GM12864 (cell line): ENCODE results near the gene LCE3E.

Experiments
- DNase-seq: peaks from one replicate; pipeline ENCODE4 v3.0.0-alpha.2; 2011; ENCODE audit warnings: low read depth
- H3K4me3 ChIP-seq: 2 replicates; pipeline ENCODE4 v1.5.1; 2011; ENCODE audit warnings: mild to moderate bottlenecking, low read depth, low read length, control low read depth
- CTCF ChIP-seq: IDR thresholded peaks from 2 replicates; pipeline ENCODE4 v1.5.1; 2011; ENCODE audit warnings: low read depth, mild to moderate bottlenecking, moderate library complexity, low read length, control low read depth, inconsistent platforms; ENCODE audit errors: missing control alignments

Gene LCE3E

DNA sequence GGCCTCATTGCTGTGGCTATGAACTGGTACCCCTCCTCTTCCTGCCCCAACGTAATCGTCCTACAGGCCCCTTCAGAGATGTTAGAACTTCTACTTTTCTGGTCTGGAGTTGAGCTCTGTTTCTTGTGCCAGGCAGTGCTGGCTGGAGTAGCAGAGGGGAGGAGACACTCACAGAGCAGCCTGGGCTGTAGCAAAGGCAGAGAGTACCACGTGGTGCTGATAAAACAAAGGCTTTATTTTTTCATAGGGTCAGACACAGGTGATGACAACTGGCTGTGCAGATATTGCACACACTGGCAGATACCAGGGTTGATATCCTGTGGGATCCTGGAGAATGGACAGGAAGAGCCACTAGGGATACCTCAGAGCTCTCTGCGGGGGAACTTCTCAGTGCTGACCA lies 29.1 kb downstream of the LCE3E start:
- H3K4me3 ChIP-seq, result no peak overlapping the region
- TF ChIP-seq CTCF, result no peak
- DNase-seq, result no peak

GRCh38 chr1:152535774-152536173 lies 30.8 kb downstream of the LCE3E start:
- no peak for DNase-seq
- no peak for TF ChIP-seq CTCF

DNA sequence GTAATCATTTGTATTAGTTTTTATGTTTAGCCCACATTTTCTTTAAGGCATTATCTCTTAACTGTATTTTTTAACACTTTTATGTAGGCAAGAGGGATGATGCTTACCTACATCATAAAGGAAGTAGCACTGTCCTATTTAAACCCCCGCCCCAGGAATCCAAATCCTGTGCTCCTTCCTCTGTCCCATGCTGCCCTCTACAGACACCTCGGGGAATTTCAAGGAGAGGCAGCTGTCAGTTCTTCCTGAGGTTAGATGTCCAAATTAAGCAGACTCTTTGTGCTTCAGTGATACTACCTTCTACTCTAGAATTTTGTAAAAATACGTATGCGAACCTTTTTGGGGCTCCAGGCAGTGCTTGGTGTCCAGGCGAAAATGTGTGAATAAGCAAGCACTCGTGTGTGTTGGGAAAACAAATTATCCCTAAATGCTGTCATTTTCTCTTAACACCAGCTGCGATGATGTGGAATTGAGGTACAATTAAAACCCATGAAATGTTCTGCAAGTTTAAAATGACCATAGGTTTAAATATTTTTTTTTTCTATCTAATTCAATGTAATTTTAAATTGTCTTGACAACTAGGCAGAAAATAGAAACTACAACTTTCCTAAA lies 33.1 kb downstream of the LCE3E start:
- TF ChIP-seq CTCF, result peak; percentile 79
- DNase-seq, result no peak
- H3K4me3 ChIP-seq, result no peak overlapping the region

More at GRCh38 chr1:152535774-152536173, 30.8 kb downstream of the LCE3E start:
- no peak overlapping the region for H3K4me3 ChIP-seq

DNA sequence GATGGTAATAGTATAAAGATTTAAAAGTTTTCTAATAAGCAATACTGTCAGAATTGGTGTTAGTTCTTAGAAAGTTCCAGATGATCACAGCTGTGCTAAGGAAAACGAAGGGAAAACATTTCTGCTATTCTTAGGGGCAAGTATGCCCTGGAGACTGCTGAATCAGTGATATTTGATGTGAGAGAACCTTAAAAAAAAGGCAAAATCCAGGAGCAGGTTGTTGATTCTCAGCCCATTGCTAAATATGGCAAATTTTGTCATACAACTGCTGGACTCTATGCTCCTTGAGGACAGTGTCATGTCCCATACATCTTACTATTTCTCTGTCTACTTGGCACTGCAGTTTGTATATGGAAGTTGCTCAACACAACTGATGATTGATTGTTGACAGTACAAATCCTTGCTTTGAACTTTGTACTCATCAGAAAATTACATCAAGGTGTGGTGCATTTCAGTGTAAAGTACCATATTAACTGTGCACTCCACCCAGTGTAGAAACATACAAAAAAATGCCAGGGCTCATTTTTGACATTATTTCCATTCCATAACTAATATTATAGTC lies 41.4 kb downstream of the LCE3E start:
- DNase-seq, result no peak
- H3K4me3 ChIP-seq, result no peak overlapping the region
- no peak for TF ChIP-seq CTCF

DNA sequence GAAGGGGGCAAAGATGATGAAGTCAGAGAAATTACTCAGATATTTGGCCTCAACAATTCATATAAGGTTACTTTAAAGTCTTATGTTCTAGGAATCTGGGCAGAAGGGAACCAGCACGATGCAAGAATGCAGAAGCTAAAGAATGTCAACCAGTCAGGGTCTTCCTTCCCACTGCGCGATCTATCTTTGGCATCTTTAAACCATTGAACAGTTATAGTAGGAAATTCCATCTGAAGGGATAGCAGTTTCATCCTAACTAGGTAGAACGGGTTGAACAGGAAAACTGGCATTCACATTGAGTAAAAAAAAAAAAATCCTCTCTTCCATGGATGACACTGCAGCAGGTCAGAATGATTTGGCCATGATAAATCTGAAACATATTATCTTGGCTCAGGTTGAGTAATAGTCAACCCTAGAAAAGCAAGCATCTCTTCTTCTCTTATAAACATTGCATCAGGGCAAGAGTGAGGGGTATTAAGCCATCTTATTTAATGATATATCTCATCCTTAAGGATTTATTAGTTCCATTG lies 46.0 kb downstream of the LCE3E start:
- no peak for DNase-seq
- TF ChIP-seq CTCF, result no peak
- no peak overlapping the region for H3K4me3 ChIP-seq

GRCh38 chr1:152519851-152520250 lies 46.7 kb downstream of the LCE3E start:
- H3K4me3 ChIP-seq, result no peak overlapping the region
- no peak for DNase-seq
- TF ChIP-seq CTCF, result no peak
